NCI-H128 (cell line): ENCODE measurements around the gene KLF11.
"Not testable (repeated sequence)": the region's sequence is repeated elsewhere in the genome, so short reads cannot be mapped to it uniquely, and the experiment has no call there.

ENCODE experiments used
- DNase-seq: peaks from one replicate; lab custom pipeline; 2025; ENCODE audit not compliant: unreplicated experiment; lab: John Stamatoyannopoulos, UW

KLF11 gene

DNA sequence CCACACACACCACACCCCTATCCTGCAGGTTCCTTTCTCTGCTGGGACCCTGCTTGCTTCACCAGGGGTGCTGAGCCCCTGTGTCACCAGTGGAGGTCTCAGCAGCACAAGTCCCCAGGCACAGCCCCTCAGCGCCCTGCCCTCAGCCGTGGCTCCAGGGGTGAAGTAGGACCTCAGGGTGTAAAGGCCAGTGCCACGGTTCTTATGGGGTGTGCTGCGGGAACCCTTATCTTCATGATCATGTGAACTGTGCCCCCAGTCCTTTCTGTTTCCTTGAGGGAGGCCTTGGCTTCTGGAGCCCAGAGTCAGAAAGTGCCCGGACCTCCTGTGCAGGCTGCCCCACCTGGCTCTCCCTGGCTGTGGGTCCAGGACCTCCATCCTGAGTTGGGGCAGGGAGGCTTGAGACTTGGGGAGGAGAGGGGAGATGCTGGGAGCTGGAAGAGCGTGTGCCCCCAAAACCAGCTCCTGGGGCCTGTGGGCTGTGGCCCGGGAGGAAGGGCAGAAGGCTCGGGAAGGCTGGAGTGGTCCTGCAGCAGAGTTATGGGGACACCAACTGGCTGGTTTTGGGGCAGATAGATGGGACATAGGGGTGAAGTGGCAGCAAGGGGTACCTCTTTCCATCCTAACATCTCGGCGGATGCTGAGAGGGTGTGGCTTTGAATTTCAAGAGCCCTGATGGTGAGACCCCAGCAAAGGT is 20.2 kb upstream of the KLF11 start:
- no peak for DNase-seq

DNA sequence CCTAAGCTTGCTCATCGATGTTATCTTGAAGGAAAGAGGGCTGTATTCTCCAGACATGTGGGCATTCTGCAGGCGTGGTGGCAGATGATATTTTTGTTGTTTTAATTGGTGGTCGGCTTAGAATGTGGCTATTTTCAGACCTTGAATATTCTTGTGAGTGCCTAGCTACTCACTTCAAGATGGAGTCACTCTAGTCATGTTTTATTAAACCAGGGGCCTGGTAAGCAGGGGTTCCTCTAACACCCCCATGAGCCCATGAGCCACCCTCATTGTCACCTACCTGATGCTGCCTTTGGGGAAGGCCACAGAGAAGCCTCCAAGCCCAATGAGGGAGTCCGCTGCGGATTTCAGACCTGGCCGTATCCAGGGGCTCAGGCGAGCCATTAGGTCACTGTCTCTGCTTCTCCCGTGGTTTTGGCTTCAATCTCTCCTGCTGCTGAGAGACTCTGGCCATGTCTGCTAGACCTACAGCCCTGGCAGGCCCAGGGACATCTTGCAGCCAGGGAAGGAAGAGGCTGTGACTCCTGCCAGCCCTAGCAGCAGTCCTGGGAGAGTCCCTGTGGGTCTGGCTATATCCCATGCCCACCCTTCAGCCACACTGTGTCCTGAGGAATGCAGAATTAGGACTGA is 16.3 kb upstream of the KLF11 start:
- DNase-seq = no peak

DNA sequence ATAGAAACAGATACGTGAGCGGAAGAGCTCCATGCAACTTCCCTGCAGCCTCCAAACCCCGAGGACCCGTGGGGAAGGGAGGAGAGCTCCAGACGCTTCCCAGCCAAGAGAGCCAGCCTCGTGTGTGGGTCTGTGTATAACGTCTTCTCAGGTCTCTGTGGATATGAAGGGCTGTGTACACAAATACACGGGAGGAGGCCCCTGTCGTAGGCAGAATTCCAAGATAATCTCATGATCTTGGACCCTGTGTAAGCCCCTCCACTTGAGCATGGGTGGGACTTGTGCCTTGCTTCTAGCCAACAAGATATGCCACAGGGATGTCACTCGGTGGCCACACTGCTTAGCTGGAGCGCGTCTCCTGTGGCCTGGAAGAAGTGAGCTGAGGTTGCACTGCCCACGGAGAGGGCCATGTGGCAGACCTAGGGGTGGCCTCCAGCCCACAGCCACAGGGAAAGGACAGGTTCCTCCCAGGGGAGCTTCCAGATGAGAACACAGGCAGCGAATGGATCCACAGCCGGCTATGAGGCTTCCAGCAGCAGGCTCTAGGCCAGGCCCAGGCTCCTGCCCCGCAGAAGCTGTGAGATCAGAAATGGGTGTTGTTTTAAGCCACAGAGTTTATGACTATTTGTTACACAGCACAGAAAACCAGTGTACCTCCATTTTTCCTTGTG is 15.6 kb upstream of the KLF11 start:
- DNase-seq = no peak

DNA sequence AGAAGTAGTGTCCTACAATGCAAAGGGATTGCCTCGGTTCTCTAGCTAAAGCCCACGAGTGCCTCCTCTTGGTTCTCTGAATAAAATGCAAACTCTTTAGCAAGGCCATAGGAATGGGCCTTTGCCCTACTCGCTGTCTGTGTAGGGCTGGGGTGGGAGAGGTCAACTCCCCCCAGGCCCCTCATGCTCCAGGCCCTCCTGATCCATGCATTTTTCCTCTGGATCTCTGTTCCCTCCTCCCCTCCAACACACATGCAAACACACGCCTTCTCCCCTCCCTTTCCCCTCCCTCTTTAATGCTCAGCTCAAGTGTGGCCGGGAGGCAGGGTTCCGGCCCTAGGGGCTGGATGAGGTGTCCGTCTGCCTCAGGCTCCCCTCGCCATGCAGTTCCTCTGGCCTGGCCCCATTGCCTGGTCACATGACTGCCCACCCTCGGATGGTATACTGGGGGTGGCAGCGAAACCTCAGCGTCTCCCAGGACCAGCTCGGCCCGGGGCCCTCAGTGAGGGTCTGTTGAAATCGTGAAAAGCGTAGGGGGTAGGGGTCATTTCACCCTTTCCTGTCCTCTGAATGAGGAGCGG is 14.9 kb upstream of the KLF11 start:
- no peak for DNase-seq

DNA sequence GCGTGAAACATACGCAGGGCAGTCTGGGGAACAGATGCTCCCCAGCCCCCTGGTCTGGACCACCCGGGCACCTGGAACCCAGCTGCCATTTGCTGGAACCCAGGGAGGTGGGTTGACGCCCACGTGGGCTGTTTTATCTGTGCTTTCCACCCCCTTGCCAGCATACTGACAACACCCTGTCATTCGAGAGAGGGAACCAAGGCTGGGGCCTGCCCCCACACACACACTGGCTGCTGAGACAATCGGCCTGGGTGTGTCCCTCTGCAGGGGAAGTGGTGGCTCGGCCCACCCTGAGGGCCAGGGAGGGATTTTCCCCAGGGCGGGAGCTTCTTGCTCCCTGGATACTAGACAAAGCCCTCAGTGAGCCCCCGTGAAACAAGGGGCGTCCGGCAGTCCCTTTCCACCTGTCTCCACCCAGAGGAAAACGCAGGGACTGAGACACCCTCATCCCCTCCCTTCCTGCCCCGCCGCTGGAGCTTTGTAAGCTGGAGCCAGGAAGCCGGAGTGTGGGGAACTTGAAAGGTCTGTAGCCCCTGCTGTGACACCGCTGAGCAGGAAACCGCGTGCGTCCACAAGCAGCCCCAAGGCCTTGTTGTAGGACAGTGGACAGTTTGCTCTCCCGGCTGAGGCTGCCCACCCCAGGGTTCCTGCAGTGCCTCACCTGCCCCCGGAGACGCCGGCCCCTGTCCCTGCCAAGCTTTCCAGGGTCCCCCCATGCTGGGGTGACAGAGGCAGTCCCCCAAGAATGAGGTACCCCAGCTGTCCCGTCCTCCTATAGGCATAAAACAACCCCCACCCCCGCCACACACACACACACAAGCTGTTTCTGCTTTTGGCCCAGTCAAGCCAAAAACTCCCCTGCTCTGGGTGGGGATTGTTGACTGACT is 14.1 kb upstream of the KLF11 start:
- DNase-seq = no peak

DNA sequence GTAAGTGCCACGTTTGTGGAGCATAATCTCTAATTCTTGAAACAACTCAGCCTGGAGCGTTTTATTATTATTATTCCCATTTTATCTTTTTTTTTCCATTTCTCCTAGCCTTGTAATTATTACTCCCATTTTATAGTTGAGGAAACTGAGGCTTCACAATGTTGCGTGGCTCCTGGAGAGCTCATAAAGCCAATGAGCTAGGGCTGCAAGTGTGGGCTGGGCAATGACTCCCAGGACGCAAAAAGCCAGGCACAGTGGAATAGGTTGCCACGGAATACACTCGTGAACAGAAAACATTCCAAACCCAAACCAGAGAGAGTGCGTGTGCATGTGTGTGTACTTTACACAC is 13.5 kb upstream of the KLF11 start:
- no peak for DNase-seq

DNA sequence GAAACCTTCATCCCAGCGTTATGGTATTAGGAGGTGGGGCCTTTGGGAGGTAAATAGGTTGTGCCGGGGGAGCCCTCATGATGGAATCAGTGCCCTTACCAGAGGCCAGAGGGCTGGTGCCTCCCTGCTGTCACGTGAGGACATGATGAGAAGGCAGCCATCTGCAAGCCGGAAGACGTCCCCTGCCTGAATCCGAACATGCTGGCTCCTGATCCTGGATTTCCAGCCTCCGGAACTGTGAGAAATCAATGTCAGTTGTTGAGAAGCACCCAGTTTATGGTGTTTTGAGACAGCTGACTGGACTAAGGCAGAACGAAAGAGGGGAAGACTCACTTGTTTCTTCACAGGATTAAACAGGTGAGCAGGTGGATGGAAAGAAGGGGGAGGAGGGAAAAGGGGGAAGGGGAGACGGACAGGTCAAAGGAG is 13.0 kb upstream of the KLF11 start:
- DNase-seq = peak; percentile 33

DNA sequence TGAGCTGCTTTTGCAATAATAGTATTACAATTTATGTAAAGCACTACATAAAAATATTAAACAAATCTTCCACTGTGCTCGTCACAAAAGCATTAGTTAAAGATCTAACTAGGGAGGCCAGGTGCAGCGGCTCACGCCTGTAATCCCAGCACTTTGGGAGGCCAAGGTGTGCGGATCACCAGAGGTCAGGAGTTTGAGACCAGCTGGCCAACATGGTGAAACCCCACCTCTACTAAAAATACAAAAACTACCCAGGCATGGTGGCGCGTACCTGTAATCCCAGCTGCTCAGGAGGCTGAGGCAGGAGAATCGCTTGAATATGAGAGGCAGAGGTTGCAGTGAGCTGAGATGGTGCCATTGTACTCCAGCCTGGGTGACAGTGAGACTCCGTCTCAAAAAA is 12.6 kb upstream of the KLF11 start:
- not testable (repeated sequence) for DNase-seq

DNA sequence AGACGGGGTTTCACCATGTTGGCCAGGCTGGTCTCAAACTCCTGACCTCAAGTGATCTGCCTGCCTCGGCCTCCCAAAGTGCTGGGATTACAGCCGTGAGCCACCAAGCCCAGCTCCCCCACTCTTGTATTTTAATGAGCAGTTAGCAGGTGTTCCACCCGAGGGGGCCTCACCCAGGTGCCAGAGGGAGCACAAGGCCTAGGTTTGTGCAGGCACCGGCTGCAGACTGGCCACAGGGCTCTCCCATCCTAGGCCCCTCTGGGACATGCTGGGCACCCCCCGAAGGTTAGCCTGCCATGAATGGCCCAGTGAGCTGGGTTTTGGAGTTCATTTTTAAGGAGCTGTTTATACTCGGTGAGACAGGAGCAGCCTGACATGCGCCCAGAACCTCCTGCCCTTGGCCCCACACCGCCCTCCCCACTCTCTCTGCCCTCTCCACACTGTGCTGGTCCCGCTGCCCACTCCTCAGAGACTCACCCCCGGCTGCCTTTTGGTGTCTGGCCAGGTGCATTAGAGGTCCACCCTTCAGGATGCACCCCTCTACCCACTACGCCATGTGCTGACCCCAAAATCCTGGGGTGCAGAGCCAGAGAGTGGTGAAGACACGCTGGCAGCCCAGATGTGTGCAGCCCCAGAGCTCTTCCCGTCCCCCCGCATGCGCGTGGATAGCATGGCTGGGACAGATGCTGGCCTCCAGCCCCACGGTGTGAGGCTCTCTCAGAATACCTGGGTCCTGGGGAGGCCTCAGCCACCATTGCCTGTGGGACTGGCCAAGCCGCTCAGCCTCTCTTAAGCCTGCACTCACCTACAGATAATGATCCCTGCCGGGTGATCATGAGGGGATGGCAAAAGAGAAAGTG is 11.2 kb upstream of the KLF11 start:
- DNase-seq = no peak

DNA sequence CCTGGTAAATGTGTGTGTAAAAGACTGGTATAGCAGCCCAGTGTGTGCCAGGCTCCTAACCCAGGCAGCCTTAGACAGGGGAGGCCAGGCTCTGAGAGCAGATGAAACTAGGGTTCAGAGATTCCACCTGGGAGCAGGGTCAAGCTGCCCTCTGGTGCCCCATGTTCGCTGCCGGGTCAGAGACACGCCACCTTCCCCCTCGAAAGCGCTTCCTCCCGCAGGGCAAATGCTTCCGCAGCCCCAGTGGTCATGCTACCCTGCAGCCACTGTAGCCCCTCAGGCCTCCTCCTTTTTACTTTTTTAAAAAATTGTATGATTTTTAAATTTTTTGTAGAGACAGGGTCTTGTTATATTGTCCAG is 10.6 kb upstream of the KLF11 start:
- no peak for DNase-seq

DNA sequence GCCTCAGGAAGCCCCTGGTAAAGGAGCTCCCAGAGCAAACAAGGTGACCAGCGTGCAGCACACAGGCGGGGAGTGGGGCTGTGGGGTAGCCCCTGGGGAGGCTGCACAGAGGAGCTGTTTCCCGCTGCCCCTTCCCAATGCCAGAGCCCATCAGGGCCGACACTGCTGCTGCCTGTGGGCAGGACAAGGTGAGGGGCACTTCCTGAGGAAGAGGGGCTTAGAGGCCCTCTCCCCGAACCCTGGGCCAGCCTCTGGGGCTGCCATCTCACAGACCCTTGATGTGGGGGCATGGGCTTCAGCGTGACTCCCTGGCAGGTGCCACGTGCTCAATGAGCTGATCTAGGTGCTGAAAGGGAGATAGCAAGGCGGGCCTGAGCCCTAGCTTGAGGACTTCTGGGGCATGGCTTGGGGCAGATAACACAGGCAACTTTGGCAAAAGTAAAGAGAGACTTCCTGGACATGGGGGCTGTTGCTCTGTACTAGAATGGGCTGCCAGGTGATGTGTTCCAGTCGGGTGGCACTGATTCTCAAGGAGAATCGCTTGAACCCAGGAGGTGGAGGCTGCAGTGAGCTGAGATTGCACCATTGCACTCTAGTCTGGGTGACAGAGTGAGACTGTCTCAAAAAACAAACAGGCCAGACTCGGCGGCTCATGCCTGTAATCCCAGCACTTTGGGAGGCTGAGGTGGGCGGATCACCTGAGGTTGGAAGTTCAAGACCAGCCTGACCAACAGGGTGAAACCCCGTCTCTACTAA is 9.9 kb upstream of the KLF11 start:
- DNase-seq = no peak

DNA sequence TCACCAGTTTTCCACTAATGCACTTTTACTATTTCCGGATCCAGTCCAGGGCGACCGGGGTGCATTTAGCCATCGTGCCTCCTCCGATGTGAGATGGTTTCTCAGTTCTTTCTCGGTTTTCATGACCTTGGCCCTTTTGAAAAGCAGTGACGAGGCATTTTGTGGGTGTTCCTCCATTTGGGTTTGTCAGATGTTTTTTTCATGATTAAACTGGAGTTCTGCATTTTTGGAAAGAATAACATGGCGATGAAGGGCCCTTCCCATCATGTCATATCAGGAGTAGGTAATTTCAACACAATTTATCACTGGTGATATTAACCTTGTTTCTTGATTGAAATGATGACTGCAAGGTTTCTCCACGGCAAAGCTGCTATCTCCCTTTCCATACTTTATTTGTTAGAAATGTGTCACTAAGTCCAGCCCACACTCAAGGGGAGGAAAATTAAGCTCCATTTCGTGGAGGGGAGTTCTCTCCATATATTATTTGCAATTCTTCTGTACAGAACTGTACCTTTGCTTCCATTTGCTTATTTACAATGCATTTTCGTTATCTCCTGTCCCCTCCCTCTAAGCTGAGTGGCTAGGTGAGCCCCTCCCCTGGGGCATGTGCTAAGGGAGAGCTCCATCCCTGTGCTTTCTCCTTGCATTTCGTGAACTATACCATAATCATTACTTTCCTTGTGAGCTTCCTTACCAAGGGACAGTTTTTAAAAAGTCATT is 8.9 kb upstream of the KLF11 start:
- no peak for DNase-seq

DNA sequence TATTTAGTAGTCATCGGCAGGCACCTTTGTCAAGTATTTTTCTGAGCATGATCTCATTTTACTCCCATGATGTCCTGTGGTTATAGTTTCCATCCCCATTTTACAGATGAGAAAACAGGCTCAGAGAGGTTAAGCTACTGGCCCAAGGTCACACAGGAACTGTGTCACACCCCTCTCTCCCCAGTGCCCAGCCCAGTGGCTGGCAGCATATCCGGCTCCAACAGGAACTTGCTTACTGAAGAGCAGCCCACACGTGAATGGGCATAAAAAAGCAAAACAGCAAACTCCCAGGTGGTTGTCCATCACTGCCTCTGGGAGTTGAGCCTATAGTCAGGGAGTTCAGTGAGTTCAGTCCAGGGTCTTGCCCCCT is 8.3 kb upstream of the KLF11 start:
- no peak for DNase-seq

DNA sequence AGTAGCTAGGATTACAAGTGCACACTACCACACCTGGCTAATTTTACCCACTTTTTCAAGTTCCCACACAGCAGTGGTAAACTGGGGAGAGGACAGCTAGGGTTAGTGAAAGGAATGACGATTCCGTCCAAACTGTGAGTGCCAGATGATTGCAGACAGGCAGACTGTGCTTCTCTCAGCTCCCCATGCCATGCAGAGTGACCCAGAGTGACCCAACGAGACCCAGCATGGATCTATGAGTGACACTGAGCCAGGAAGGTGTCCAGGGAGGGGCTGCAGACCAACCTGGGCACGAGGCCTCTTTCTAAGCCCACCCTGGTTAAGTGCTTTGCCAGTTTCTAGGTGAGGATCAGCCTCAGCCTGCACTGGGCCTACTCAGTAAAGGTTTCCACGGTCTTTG is 7.7 kb upstream of the KLF11 start:
- DNase-seq = no peak

DNA sequence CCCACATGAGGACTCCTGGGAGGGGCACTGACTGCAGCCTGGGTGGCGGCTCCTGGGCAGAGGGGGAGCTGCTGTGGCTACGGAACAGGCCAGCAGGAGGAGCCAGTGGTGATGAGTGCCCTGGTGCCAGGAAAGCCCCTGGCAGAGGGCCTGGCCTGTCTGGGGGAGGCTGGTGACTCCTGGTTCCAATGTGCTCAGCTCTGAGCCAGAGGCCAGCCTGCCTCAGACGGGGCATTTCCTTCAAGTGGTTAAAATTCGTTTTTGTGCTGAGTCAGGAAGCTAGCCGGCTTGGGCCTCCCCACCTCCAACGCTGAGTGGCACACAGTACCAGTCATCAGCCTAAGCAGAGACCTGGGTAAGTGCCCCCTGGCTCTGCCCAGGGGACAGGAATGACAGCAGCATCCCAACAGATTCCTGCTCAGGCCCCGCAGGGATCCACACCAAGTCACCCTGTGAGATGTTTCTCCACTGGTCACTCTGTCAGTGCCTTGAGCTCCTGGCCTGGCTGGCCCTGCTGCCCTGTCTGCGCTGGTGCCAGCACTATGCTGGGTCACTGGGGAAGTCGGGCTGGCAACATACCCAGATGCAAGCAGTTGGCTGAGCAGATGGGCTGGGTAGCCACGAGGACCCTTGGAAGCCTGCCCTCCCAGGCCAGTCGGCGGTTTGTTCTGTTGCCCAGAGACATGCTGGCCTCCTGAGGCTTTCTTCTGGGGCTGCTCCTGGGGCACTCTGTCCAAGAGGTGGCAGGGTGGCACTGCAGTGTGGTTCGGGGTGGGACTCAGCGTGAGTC is 7.1 kb upstream of the KLF11 start:
- DNase-seq = no peak

DNA sequence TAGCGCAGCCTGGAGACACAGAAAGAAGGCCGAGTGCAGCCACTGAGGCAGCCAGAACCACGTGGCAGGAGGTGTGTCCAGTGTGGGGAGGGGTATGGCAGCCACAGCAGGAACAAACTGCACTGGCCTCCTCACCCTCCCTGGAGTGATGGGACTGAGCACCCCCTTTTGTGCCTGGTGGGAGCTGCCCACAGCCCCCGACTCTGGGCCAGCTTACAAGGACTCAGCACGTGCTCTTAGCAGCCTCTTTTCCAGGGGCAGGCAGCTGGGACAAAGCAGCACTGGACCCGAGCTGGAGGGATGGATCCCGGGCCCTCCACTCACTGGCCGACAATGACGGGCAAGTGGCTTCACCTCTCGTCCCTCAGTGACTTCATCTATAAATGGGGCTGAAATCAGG is 5.2 kb upstream of the KLF11 start:
- DNase-seq = no peak

DNA sequence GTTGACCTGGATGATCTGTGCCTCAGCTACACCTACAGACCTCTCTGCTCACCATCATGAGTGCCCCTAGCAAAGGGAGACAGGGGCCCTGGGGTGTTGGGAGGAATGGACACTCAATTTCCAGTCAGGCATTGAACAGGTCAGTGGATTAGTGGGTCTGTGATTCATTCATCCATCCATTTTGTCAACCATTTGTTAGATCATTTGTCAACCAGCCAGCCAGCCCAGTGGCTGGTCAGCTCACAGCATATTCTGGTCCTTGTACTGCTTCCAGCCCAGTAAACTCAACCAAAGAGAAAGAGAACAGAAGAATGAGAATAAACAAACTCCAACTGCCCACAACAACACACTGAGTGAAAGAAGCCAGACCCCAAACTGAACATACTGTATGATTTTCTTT is 4.6 kb upstream of the KLF11 start:
- DNase-seq = no peak

DNA sequence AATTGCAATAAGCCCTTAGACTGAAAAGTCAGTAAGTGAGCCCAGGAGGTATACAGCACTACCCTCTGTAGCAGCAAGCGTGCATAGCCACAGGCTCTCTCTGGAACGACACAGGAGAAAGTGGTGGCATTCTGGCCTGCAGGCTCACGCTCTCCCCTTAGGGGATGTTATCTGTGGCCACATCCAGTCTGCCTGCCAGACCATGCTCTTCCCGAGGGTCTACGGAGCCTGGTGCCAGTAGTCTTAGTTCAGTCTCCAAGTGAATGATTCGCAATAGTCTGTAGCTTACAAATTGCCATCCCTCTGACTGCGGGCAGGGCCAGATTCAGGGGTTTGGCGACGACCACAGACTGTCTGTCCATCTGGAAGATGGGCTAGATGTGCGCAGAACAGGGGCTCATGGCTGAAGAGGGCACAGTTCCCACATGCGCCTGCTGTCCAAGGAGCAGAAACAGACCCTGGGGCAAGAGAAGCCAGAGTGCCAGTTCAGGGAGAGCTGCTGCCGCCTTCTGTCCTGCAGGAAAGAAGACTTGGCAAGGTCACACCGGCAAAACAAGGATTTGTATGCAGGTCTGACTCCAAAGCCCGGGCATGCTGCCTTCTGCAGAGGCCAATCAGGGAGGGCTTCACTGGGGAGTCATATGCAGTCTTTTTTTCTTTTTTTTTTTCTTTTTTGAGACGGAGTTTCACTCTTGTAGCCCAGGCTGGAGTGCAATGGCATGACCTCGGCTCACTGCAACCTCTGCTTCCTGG is 3.5 kb upstream of the KLF11 start:
- no peak for DNase-seq
